Activated T-cell treated with anti-CD3 and anti-CD28 coated beads for 24 hours (primary cell): ENCODE data around the gene GTF2H2C_2.
"Not testable (repeated sequence)": the region's sequence is repeated elsewhere in the genome, so short reads cannot be mapped to it uniquely, and the experiment has no call there.

Experiments
- DNase-seq: peaks from one replicate; pipeline ENCODE4 v3.0.0-alpha.2; 2020; ENCODE audit warnings: low read depth

GTF2H2C_2 gene

GRCh38 chr5:70415117-70415516 lies at the start of gene GTF2H2C_2:
Gene GTF2H2C_2, plus strand, starts transcription at chr5:70415368.
- DNase-seq, result not testable (repeated sequence)

GRCh38 chr5:70400984-70401686 lies 14.0 kb upstream of the GTF2H2C_2 start:
- peak; percentile 50 for DNase-seq

GRCh38 chr5:70421322-70421721 lies 6.2 kb downstream of the GTF2H2C_2 start:
- DNase-seq, result not testable (repeated sequence)

GRCh38 chr5:70423215-70423614 lies 8.0 kb downstream of the GTF2H2C_2 start:
- not testable (repeated sequence) for DNase-seq

- DNase-seq, result not testable (repeated sequence)
Observed at GRCh38 chr5:70438518-70438917, 23.4 kb downstream of the GTF2H2C_2 start.

GRCh38 chr5:70449565-70449964 lies 34.4 kb downstream of the GTF2H2C_2 start:
- DNase-seq, result not testable (repeated sequence)

- not testable (repeated sequence) for DNase-seq
Observed at GRCh38 chr5:70451249-70451984, 36.2 kb downstream of the GTF2H2C_2 start.

GRCh38 chr5:70457093-70457492 lies 41.9 kb downstream of the GTF2H2C_2 start:
- DNase-seq, result not testable (repeated sequence)

GRCh38 chr5:70459188-70459587 lies 44.0 kb downstream of the GTF2H2C_2 start:
- DNase-seq, result not testable (repeated sequence)

GRCh38 chr5:70461984-70462383 lies 46.8 kb downstream of the GTF2H2C_2 start:
- not testable (repeated sequence) for DNase-seq

- not testable (repeated sequence) for DNase-seq
Observed at GRCh38 chr5:70464019-70464637, 49.0 kb downstream of the GTF2H2C_2 start.

GRCh38 chr5:70469926-70470509 lies 54.9 kb downstream of the GTF2H2C_2 start:
- not testable (repeated sequence) for DNase-seq
